Activated naive CD4-positive, alpha-beta T cell treated with anti-CD3 and anti-CD28 coated beads, Interleukin-2, amount 50 U/mL, for 72 hours (primary cell): ENCODE data around the gene CST8. TPM values are rescaled to one million over a fixed set of nuclear protein-coding genes. Genes with fewer than 3 reads are reported as not detected.

Experiments used
- ATAC-seq, 2 donors: fragments of 150-1000 bp; cut with Tn5 transposase; 2 replicates each; pipeline ENCODE4 v1.10.0; 2021; ENCODE audit warnings: mild to moderate bottlenecking in 2 of 2, moderate library complexity in 2 of 2
- DNase-seq, 2 donors: peaks; one replicate each; pipeline ENCODE4 v3.0.0; 2021 to 2022; ENCODE audit warnings: low spot score in 2 of 2
- H3K27ac Mint-ChIP-seq, 2 donors: one replicate each; pipeline ENCODE4 v1.8.0; 2022; ENCODE audit warnings: mild to moderate bottlenecking in 2 of 2, mixed read lengths in 2 of 2
- H3K36me3 Mint-ChIP-seq, 2 donors: one replicate each; pipeline ENCODE4 v1.8.0; 2022; ENCODE audit warnings: mixed read lengths in 2 of 2
- H3K9me3 Mint-ChIP-seq, 2 donors: one replicate each; pipeline ENCODE4 v1.8.0; 2022; ENCODE audit warnings: mixed read lengths in 2 of 2
- total RNA-seq, 2 donors: library from RNA; stranded (reverse); gene quantifications; one replicate each; pipeline ENCODE4 v1.2.3, GENCODE V29; 2022

Gene CST8
- total RNA-seq, 2 donors from 2014 or later: not detected

- no peak overlapping the region for H3K27ac Mint-ChIP-seq
- DNase-seq: no peak
- no peaks in the 10 kb centered on the region for H3K9me3 Mint-ChIP-seq
- no peak for ATAC-seq
- H3K36me3 Mint-ChIP-seq: no peaks in the 10 kb centered on the region
These were observed 17.7 kb downstream of the CST8 start for GRCh38 chr20:23508449-23509229.

GRCh38 chr20:23509247-23509913, 18.5 kb downstream of the CST8 start:
- no peaks in the 10 kb centered on the region for H3K9me3 Mint-ChIP-seq
- no peaks in the 10 kb centered on the region for H3K36me3 Mint-ChIP-seq
- DNase-seq (no peak), ATAC-seq (no peak)
- no peak overlapping the region for H3K27ac Mint-ChIP-seq

- ATAC-seq (no peak), DNase-seq (no peak)
- Mint-ChIP-seq H3K27ac (no peak overlapping the region), H3K36me3 (no peaks in the 10 kb centered on the region), H3K9me3 (no peaks in the 10 kb centered on the region)
These were observed 19.2 kb downstream of the CST8 start for GRCh38 chr20:23510000-23510590.

GRCh38 chr20:23513164-23513563, 22.2 kb downstream of the CST8 start:
- ATAC-seq: no peak
- H3K9me3 Mint-ChIP-seq: no peaks in the 10 kb centered on the region
- no peaks in the 10 kb centered on the region for H3K36me3 Mint-ChIP-seq
- DNase-seq: no peak
- no peak overlapping the region for H3K27ac Mint-ChIP-seq

- Mint-ChIP-seq H3K9me3 (no peaks in the 10 kb centered on the region), H3K27ac (no peak overlapping the region), H3K36me3 (no peaks in the 10 kb centered on the region)
- no peak for DNase-seq
- ATAC-seq: no peak
These were observed 23.9 kb downstream of the CST8 start for GRCh38 chr20:23514848-23515247.

GRCh38 chr20:23515250-23515939, 24.5 kb downstream of the CST8 start:
- Mint-ChIP-seq H3K9me3 (no peaks in the 10 kb centered on the region), H3K36me3 (no peaks in the 10 kb centered on the region), H3K27ac (no peak overlapping the region)
- ATAC-seq: no peak
- no peak for DNase-seq

GRCh38 chr20:23517719-23518118, 26.8 kb downstream of the CST8 start:
- no peak for ATAC-seq
- H3K36me3 Mint-ChIP-seq: no peaks in the 10 kb centered on the region
- H3K9me3 Mint-ChIP-seq: no peaks in the 10 kb centered on the region
- no peak overlapping the region for H3K27ac Mint-ChIP-seq
- DNase-seq: no peak

GRCh38 chr20:23519556-23519955, 28.6 kb downstream of the CST8 start:
- Mint-ChIP-seq H3K9me3 (no peaks in the 10 kb centered on the region), H3K36me3 (no peaks in the 10 kb centered on the region), H3K27ac (no peak overlapping the region)
- no peak for ATAC-seq
- DNase-seq: no peak

- no peak for DNase-seq
- Mint-ChIP-seq H3K36me3 (no peaks in the 10 kb centered on the region), H3K9me3 (no peaks in the 10 kb centered on the region), H3K27ac (no peak overlapping the region)
- no peak for ATAC-seq
These were observed 29.3 kb downstream of the CST8 start for GRCh38 chr20:23520185-23520584.

GRCh38 chr20:23524146-23524545, 33.2 kb downstream of the CST8 start:
- DNase-seq (no peak), ATAC-seq (no peak)
- Mint-ChIP-seq H3K36me3 (peaks cover 13 to 19% of the 10 kb centered on the region in 2 donors), H3K27ac (no peak overlapping the region), H3K9me3 (peaks cover 11 to 13% of the 10 kb centered on the region in 2 donors)

- DNase-seq (no peak), ATAC-seq (no peak)
- Mint-ChIP-seq H3K36me3 (peaks cover 19 to 22% of the 10 kb centered on the region in 2 donors), H3K9me3 (peaks cover 18 to 20% of the 10 kb centered on the region in 2 donors), H3K27ac (no peak overlapping the region)
These were observed 35.9 kb downstream of the CST8 start for GRCh38 chr20:23526850-23527249.

- Mint-ChIP-seq H3K36me3 (peaks cover 19 to 22% of the 10 kb centered on the region in 2 donors), H3K27ac (no peak overlapping the region), H3K9me3 (peaks cover 20 to 24% of the 10 kb centered on the region in 2 donors)
- ATAC-seq (no peak), DNase-seq (no peak)
These were observed 38.0 kb downstream of the CST8 start for GRCh38 chr20:23528867-23529431.

GRCh38 chr20:23530937-23531567, 40.1 kb downstream of the CST8 start:
- peaks cover 20 to 24% of the 10 kb centered on the region in 2 donors for H3K9me3 Mint-ChIP-seq
- no peak for DNase-seq
- ATAC-seq: peak in 1 of 2 donors; percentile 48
- H3K36me3 Mint-ChIP-seq: peaks cover 19 to 22% of the 10 kb centered on the region in 2 donors
- no peak overlapping the region for H3K27ac Mint-ChIP-seq

GRCh38 chr20:23532533-23532932, 41.6 kb downstream of the CST8 start:
- Mint-ChIP-seq H3K36me3 (peaks cover 14 to 18% of the 10 kb centered on the region in 2 donors), H3K27ac (no peak overlapping the region), H3K9me3 (peaks cover 19 to 20% of the 10 kb centered on the region in 2 donors)
- ATAC-seq: peak in 1 of 2 donors; percentile 66
- no peak for DNase-seq

- peaks cover 17% of the 10 kb centered on the region in 2 donors for H3K9me3 Mint-ChIP-seq
- DNase-seq (no peak), ATAC-seq (no peak)
- H3K36me3 Mint-ChIP-seq: peaks cover 9 to 16% of the 10 kb centered on the region in 2 donors
- no peak overlapping the region for H3K27ac Mint-ChIP-seq
These were observed 42.2 kb downstream of the CST8 start for GRCh38 chr20:23533161-23533560.
